ENCODE data around the gene VSIG10. TPM values are rescaled to one million over a fixed set of nuclear protein-coding genes. Genes with fewer than 3 reads are reported as not detected.
A peak's percentile ranks its signal among the peaks of the same experiment; 100 is the strongest.

Gene VSIG10
- total and polyA plus RNA-seq, 2 of the 13 experiments (the other 11 are each of a cell fraction or from before 2014, with no cell fraction given): 25.6 to 42.5 TPM

- TF ChIP-seq, protein P1, sequence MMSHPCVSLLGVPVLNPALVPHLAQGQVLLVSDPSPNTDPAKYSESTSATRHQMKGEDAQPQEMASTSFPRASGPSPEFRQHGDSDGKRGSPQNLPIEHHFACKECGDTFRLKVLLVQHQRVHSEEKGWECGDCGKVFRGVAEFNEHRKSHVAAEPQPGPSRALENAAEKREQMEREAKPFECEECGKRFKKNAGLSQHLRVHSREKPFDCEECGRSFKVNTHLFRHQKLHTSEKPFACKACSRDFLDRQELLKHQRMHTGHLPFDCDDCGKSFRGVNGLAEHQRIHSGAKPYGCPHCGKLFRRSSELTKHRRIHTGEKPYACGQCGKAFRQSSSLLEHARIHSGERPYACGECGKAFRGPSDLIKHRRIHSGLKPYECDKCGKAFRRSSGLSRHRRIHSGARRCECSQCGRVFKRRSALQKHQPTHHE (CRISPR knock-in tag; IDR thresholded peaks at IDR 0.05; ENCODE audit: borderline replicate concordance): peak; percentile 60; the same call in 1 of the 2 replicates
- TF ChIP-seq ZNF746 (CRISPR knock-in tag; IDR thresholded peaks at IDR 0.05) (peak; percentile 80), SP1 (IDR thresholded peaks at IDR 0.05) (no peak), SP1 (CRISPR knock-in tag; IDR thresholded peaks at IDR 0.05) (0 out of 2 replicates have a peak, but pooled peaks have one; percentile 22), POLR2AphosphoS2 (IDR thresholded peaks at IDR 0.05; ENCODE audit: low read depth, low read length) (no peak), EP300 (IDR thresholded peaks at IDR 0.05; ENCODE audit: low read depth in 2 of 2, low read length in 2 of 2) (peak; percentile 65 to 90; a peak in 3 of 4 replicates), EP300 (CRISPR knock-in tag; IDR thresholded peaks at IDR 0.05; ENCODE audit: borderline replicate concordance) (peak; percentile 92), ONECUT2 (CRISPR knock-in tag; IDR thresholded peaks at IDR 0.05) (no peak), SP2 (CRISPR knock-in tag; IDR thresholded peaks at IDR 0.05) (no peak), SRF (IDR thresholded peaks at IDR 0.05; ENCODE audit: low read depth, low read length) (no peak), ZBTB8A (CRISPR knock-in tag; IDR thresholded peaks at IDR 0.05; ENCODE audit: borderline replicate concordance, low read depth) (no peak), NAIF1 (CRISPR knock-in tag; IDR thresholded peaks at IDR 0.05; ENCODE audit: borderline replicate concordance) (no peak), ZNF337 (CRISPR knock-in tag; IDR thresholded peaks at IDR 0.05; ENCODE audit: borderline replicate concordance, low read depth) (no peak), ZNF296 (CRISPR knock-in tag; conservative IDR thresholded peaks at IDR 0.05) (no peak), CSRNP1 (CRISPR knock-in tag; IDR thresholded peaks at IDR 0.05) (peak; percentile 22; the same call in 1 of the 2 replicates), ZNF567 (CRISPR knock-in tag; IDR thresholded peaks at IDR 0.05; ENCODE audit: borderline replicate concordance) (peak; percentile 92; the same call in 1 of the 2 replicates), NFYC (CRISPR knock-in tag; IDR thresholded peaks at IDR 0.05) (no peak), NONO (IDR thresholded peaks at IDR 0.05) (no peak), NONO (CRISPR knock-in tag; conservative IDR thresholded peaks at IDR 0.05) (peak; percentile 55), NR2F1 (CRISPR knock-in tag; IDR thresholded peaks at IDR 0.05) (peak; percentile 74 to 79; a peak in 3 of 4 replicates), ZNF256 (CRISPR knock-in tag; conservative IDR thresholded peaks at IDR 0.05) (no peak), ZNF629 (CRISPR knock-in tag; conservative IDR thresholded peaks at IDR 0.05) (0 out of 2 replicates have a peak, but pooled peaks have one; percentile 49), ZNF773 (CRISPR knock-in tag; IDR thresholded peaks at IDR 0.05; ENCODE audit: borderline replicate concordance) (no peak), ZNF17 (CRISPR knock-in tag; IDR thresholded peaks at IDR 0.05) (no peak)
- TF ChIP-seq, protein P2, sequence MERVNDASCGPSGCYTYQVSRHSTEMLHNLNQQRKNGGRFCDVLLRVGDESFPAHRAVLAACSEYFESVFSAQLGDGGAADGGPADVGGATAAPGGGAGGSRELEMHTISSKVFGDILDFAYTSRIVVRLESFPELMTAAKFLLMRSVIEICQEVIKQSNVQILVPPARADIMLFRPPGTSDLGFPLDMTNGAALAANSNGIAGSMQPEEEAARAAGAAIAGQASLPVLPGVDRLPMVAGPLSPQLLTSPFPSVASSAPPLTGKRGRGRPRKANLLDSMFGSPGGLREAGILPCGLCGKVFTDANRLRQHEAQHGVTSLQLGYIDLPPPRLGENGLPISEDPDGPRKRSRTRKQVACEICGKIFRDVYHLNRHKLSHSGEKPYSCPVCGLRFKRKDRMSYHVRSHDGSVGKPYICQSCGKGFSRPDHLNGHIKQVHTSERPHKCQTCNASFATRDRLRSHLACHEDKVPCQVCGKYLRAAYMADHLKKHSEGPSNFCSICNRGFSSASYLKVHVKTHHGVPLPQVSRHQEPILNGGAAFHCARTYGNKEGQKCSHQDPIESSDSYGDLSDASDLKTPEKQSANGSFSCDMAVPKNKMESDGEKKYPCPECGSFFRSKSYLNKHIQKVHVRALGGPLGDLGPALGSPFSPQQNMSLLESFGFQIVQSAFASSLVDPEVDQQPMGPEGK (CRISPR knock-in tag; IDR thresholded peaks at IDR 0.05): peak; percentile 90
Measured at GRCh38 chr12:118052324-118053070, 51.3 kb downstream of the VSIG10 start (continued).
